HG03565 (cell line): Measurements from ENCODE around the gene FAH.
"Not testable (repeated sequence)": the region's sequence is repeated elsewhere in the genome, so short reads cannot be mapped to it uniquely, and the experiment has no call there.

Experiments
- ATAC-seq: cut with Tn5 transposase; IDR thresholded peaks from one replicate; pipeline ENCODE4 v1.9.1; 2021; ENCODE audit warnings: mild to moderate bottlenecking, moderate library complexity; ENCODE audit not compliant: unreplicated experiment

FAH gene

DNA sequence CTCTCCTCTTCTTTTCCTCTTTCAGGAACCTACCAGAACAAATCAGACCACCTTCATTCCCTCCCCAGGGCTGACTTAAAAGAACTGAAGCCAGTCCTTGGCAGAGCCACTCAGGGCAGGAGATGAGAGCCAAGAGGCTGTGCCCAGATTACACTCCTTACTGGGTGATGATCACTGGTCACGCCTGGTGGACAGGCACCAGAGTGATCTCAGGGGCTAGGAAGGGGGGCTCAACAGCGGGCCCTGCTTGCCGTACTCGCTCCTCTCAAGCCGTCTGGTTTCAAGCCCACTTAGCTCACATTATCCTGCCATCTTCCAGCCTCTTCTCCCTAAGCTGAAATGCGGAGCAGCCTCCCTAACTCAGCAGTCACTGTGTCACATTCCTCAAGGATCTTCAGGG lies 1.7 kb upstream of the FAH start:
- no peak for ATAC-seq

DNA sequence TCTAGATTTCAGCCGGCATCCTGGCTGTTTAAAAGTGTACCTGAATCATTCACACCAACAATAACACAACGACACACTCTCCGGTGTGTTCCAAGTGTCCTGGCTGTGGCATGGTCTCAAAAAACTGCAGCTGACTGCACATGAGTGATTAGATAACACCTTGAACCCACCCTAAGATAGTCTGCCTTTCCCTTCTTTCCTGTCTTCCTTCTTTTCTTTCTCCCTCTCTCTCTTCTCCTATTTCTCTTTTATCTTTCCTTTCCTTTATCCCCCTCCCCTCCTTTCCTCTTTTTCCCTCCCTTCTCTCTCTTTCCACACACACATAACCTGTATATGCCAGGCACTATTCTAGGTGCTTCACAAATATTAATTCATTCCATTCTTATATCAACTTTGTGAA lies 1.2 kb upstream of the FAH start:
- ATAC-seq: no peak

DNA sequence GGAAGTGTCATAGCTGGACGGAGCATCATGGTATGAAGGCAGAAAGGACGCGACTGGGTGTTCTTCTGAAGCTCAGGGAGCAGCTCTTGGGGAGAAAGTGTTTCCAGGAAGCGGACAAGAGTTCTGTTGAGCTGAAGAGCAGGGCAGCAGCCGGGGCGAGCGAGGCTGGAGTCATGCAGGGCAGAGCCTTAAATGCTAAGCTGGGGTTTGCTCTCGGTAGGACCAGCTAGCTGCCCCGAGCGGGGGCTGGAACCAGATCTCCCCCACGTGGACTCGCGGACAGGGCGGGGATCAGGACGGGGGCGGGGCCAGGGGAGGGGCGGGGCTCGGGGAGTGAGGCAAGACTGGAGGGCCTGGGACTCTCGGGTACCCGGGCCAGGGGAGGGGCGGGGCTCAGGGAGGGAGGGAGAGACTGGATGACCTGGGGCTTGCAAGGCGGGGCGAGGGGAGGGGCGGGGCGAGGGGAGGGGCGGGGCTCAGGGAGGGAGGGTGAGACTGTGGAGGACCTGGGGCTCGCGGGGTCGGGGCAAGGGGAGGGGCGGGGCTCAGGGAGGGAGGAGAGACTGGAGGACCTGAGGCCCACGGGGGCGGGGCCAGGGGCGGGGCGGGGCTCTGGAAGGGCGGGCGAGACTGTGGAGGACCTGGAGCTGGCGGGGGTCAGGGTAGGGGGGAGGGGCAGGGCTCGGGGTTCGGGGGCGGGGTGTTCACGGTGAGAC lies 461 bp upstream of the FAH start:
- ATAC-seq: peak; percentile 35

DNA sequence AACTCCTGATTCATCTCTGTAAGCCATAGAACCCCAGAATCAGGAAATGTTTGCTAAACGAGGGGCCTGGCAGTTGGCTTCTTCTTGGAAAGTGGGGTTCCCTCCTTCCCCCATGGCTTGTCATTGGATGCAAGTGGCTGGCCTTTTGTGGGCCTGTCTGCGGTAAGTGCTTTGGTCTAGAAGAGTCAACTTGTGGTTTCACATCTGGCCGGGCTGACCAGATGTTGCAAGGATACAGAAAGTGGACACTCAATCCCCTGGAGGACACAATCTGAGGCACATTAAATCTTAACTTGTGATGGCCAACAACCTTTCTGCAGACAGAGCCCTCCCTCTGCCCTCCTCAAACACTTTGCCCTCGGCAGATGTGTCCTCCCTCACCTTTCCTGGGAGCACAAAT lies 1.1 kb downstream of the FAH start:
- ATAC-seq: no peak

DNA sequence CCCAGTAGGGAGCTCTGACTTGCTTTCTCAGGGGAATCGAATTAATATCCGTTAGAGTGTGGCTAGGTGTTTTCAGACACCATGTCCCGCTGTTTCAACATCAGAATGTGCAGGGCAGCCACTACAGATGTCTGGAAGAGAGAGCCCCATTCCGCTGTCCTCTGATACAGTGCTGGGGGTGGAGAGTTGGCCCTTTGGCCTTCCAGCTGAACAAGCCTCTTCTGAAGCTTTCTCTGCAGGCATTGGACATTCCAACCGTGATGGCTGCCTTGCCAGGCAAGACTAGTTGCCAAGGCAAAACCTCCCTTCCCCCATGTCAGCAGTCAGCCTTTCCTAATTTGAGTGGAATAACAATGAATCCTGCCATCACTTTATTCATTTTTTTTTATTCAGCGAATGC lies 1.5 kb downstream of the FAH start:
- no peak for ATAC-seq

DNA sequence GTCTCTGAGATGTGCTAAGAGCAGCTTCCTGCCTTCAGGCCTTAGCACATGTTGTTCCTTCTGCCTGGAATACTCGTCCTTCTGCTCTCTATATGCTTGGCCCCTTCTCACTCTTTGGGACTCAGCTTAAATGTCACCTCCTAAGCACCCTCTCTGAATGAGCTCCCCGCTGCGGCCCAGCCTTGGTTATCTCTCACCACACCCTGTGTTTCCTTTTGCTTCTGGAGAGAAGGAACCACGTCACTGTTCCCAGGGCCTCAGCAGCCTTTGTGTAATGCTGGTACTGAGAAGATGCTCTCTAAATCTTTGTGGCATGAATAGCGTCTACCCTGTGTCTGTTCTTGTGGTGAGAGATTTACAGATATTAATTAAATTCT lies 2.2 kb downstream of the FAH start:
- no peak for ATAC-seq

DNA sequence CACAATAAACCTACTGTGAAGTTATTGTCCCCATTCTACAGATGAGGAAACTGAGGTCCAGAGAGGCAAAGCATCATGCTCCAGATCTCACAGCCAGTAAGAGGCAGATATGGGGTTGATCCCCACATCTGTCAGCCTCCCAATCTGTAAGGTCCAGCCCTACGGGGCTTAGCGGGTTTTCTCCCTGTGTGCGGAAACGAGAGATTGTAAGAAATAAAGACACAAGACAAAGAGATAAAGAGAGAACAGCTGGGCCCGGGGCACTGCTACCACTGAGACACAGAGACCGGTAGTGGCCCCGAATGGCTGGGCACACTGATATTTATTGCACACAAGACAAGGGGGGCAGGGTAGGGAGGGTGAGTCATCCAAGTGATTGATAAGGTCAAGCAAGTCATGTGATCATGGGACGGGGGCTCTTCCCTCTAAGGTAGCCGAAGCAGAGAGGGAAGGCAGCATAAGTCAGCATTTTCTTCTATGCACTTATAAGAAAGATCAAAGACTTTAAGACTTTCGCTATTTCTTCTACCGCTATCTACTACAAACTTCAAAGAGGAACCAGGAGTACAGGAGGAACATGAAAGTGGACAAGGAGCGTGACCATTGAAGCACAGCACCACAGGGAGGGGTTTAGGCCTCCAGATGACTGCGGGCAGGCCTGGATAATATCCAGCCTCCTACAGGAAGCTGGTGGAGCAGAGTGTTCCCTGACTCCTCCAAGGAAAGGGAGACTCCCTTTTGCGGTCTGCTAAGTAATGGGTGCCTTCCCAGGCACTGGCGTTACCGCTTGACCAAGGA lies 2.8 kb downstream of the FAH start:
- not testable (repeated sequence) for ATAC-seq

DNA sequence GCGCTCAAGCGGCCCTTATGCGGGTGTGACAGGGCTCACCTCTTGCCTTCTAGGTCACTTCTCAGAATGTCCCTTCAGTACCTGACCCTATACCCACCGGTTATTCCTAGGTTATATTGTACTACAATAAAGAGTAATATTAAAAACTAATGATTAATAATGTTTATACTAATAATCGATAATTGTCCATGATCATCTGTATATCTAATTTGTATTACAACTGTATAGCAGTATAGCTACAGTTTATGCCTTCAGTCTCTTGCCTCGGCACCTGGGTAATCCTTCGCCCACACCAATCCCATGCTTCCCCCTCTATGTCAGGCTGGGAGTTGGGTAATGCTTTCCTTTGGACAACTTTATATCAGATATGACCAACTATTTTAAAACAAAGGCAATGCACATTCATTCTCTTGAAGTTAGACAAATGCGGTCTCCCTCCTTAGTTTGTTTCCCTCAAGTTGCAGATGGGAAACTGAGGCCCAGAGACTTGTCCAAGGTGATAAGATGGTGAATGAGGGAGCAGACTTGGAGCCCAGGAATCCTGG lies 3.4 kb downstream of the FAH start:
- no peak for ATAC-seq

DNA sequence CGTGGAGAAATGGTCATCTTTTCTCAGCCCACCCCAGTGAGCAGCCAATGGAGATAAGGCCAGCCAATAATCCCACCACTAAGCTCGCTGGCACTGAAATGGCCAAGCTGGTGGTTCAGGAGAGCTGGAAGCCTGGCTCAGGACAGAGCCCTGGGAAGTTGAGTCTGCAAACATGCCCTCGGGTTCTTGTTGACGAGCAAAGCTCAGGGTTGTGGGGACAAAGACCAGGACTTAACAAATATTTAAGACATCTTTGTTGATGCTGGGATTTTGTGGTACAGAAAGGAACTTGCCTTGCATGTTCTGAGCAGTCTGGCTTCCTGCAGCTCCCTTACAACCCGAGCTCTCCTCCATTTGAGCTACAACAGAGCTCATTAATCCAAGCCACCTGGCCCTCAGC lies 4.4 kb downstream of the FAH start:
- ATAC-seq: no peak

DNA sequence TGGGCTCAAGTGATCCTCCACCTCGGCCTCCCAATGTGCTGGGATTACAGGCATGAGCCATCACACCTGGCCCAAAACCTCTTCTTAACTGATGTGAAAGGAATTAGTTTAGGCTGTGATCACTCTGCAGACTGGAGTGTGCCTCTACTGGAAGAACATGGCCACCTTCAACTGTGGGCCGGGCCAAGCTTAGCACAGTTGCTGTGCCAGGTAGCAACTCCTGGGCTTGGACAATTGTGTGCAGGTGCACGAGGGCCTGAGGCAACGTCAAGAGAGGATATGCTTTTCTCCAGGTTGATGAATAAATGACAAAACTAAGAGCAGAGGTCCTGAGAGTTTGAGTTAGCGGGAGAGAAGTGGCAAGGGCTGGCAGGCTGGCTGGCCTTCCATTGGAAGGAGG lies 6.5 kb downstream of the FAH start:
- no peak for ATAC-seq

DNA sequence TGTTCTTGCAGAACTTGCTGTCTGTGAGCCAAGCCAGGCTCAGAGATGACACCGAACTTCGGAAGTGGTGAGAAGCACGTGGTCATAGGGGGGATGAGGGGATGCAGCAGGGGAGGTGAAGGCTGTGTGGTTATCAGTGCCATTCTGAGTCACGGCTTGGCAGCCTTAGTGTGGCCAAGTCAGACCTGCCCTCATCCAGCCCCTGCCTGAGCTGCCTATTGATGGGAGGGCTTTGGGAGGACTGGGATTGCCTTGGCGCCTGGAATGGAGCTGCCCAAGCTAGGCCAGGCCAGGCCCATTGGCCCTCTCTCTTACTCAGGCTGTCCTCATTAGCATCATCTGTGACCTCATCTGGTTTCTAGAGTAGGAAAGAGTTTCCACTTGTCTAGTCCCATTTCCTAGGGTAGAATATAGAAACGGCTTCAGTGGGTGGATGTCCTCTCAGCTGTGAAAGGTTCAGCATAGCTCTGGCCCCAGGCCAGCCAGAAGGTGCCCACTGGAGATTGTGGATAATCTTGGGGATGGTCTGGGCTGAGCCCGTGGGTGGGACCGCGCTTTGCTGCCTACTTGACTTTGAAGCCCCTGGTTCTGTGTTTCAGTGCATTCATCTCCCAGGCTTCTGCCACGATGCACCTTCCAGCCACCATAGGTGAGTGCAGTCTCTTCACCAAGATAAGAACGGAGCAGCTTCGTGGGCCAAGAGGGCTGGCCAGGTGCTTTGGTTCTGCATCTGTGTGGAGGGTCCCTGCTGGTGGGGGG lies 7.2 kb downstream of the FAH start:
- no peak for ATAC-seq

DNA sequence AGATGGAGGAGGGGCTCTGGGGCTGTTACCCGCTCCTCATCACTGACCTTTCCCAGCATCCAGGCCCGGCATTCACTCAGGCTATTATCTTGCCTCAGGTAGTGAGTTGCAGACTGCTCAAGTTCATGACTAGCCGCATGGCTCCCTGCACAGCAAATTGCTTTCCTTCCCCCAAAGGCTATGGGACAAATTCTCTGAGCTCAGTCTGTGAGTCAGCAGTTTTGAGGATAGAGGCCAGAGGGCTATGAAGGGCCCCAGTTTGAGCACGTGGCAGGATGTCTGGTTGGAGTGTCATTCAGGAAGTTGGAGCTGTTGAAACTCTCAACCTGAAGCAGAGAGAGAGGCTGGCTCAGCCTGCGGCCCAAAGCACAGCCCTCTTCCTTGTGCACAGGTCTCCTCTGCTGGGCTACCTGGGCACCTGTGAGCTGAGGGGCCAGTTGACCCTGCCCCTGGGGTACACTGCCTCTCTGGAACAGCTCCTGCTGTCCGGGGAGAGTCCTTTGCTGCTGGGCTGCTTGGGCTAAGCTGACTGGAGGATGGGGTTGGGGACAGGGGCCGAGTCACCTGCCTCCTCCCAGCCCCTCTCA lies 7.9 kb downstream of the FAH start:
- peak; percentile 56 for ATAC-seq

DNA sequence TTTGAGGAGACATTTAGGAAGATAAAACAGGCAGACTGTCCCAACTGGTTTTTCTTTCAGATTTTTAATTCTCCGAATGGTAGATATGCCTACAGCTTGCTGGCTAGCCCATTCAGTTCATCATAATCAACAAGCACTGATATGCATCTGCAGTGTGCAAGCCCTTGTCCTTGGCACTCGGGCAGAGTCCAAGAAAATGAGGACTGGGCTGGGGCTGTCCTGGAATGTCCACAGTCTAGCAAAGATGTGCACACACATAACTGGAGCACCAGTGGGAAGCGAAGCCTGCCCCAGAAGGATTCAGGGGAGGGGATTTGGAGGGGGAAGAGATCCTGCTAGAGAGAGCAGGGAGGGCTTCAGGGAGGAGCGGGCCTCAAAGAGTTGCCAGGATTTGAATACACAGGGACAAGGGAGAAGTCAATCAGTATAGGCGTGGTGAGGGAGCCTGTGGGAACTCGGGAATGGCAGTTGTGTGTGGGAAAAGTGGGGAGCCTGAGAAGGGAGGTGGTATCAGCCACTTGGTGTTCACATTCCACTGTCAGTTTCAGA lies 8.7 kb downstream of the FAH start:
- ATAC-seq: no peak

DNA sequence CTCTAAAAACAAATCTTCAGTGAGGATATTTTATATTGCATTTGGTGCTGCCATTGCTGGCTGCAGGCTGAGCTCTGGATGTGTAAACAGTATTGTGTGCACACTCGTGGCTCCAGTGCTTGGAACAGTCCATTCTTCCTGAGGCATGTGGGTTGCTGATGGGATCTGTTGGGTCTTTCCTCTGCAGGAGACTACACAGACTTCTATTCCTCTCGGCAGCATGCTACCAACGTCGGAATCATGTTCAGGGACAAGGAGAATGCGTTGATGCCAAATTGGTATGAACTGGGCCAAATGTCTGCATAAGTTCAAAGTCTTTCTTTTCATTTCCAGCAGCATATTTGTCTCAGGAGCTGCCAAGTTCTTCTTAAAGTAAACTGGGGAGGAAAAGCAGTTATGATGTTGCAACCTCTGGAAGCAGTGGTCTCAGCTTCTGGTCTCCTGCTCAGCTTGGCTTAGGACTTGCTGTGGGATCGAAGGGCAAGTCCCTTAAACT lies 9.3 kb downstream of the FAH start:
- ATAC-seq: no peak

DNA sequence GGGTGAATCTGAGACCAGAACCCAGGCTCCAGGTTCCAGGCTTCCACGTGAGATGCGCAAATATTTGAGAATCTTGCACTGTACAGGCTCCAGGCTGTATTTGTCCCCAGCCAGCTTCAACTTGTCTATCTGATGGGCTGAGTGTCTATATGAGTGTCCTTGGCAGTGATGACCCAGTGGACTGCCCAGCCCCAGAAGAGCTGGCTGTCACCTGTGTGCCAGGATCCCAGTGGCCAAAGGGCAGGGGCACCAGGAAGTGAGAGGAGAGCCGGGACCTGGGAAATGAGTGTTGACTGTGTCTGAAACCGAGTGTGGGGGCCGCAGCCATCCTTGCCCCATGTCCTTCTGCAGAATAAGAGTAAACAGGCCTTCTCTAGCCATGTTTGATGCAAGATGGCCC lies 10.4 kb downstream of the FAH start:
- no peak for ATAC-seq

DNA sequence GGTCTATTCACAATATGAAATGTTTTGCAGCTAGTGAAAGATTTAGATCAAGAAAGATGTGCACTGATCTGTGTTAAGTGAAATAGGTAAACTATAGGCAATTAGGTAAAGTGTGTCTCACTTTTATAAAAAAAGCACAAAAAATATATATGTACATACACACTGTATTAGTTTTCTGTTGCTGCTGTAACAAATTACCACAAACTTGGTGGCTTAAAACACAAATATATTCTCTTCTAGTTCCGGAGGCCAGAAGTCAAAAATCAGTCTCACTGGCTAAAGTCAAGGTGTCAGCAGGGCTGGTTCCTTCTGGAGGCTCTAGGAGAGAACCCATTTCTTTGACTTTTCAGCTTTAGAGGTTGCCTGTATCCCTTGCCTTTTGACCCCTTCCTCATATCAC lies 11.1 kb downstream of the FAH start:
- no peak for ATAC-seq

DNA sequence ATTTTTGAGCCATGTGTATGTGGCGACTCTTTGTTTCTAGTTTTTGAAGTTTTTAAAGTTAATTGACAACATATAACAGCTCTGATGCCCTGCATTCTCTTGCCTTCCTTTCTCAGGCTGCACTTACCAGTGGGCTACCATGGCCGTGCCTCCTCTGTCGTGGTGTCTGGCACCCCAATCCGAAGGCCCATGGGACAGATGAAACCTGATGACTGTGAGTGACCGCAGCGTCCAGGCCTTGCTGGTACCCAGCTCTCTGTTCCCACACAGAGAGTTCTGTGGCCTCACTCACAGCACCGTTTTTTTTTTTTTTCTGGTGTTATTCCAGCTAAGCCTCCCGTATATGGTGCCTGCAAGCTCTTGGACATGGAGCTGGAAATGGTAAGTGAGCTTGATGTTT lies 15.1 kb downstream of the FAH start:
- no peak for ATAC-seq

DNA sequence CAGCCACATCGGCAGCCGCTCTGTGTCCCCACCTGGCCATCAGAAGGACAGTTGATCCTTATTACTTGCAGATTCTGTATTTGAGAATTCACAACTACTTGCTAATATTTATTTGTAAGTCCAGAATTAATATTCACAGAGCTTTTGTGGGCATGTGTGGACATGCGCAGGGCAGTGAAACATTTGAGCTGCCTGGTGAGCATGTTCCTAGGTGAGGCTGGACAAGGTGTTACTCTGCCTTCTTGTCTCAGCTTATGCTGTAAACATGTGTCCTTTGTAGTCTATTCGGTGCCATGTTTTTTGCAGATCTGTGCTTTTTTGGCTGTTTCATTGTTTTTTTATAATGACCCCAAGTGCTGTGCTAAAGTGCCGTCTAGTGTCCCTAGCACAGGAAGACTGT lies 15.6 kb downstream of the FAH start:
- ATAC-seq: no peak

DNA sequence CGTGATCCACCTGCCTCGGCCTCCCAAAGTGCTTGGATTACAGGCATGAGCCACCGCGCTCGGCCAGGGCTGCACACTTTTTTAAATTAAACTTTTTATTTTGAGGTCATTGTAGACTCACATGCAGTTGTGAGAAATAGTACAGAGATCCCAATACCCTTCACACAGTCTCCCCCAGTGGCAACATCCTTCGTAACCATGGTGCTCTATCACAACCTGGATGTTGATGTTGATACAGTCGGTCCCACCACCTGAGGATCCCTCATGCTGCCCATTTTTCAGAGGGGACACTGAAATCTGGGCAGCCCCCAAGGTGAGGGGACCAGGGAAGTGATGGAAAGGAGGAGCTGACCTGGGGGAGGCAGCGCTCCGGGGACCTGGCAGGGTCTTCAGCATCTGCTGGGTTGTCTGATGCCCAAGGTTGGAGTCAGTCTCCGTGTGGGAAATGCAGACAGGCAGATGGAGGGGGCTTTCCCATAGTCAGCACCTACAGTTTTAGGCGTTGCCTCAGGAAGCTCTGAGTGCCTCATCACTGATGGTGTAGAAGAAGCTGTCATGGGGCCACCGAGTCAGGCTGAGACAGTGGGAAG lies 17.1 kb downstream of the FAH start:
- no peak for ATAC-seq

DNA sequence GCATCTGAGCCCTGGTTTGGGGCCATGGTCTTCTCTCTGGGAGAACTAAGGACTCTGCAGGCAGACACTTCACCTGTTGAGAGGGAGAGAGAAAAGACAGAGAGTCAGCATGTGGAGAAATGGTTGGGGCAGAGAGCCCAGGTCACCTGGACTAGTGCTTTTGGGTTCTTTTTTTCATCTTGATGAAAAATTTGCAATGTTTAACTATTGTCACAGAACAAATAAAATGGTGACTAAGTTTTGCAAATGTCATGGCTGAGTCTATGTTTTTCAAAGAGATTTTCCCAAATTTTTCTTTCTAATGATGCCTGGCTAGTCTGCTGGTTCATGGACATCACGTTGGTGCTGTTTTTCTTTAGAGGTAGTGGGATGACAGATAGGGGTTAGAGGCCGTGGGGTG lies 17.8 kb downstream of the FAH start:
- no peak for ATAC-seq
